Activated gamma-delta T cell treated with Interleukin-2 at 50 U/mL for 16 hours (primary cell): ENCODE data around the gene GPC4.

ENCODE experiments used
- DNase-seq: peaks from one replicate; pipeline ENCODE4 v3.0.0-alpha.2; 2020

Gene GPC4

GRCh38 chrX:133415276-133416105 lies at the start of gene GPC4:
Gene GPC4, minus strand, starts transcription at chrX:133415489. Its CDS starts 524 bp downstream, at chrX:133414965.
- DNase-seq: no peak

DNA sequence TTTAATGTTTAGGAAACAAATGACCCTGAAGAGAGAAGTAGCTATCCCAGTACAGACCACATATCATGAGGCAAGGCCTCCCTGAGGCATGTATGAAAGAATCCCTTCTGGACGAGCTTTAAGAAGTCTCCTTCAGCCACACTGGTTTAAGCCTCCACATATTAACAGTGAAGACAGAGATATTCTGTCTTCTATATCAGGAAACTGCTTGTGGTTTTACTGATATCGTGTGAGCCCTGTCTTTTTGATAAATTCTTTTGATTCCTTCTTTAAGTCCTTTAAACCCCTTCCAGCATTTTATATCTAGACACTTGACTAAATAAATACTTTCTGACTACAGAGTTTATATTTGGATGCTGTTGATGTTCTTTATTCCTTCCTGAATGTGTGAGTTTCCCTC lies 45.9 kb upstream of the GPC4 start:
- DNase-seq: no peak

DNA sequence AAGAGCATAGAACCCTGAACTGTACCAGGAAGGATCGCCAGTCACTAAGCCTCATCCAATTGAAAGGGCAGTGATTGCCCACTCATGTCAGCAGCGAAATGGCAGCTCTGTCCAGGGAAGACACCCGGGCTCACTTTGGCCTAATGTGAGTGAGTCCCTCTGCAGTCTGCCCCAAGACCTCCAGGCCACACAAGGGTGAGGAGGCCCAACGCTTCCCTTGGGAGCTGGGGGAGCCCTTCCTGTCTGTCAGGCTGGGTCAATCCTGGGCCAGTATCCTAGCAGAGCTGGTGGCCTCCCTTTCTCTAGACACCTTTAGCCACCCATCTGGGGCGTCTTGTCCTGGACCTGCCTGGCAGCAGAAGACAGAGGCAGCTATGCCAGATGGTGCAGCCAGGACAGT lies 39.6 kb upstream of the GPC4 start:
- DNase-seq: no peak

- no peak for DNase-seq
Observed at GRCh38 chrX:133454491-133454914, 39.2 kb upstream of the GPC4 start.

DNA sequence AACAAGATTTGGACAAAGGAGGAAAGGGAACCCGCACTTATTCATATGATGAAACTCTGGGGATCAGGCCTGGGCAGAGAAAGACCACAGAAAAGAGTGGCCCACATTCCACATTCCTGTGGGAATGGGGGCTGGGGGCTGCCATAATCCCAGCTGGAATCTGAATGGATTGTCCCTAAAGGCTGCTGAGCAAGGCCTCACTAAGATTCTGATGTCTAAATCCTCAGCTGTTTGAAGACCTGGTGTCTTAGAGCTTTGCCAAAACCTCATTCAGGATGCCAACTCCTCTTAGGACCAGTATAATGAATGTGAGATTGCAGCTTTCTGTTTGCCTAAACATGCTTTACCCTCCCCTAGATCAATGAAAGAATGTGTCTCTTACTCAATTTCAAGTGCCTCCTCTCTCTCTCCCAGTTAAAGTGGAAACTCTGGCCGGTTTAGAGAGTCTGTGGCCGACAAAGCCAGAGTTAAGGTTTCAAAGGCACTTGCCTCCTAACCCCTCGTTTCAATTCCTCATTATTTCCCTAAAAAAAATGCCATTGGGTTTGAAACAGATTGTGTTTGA lies 33.3 kb upstream of the GPC4 start:
- DNase-seq: no peak

DNA sequence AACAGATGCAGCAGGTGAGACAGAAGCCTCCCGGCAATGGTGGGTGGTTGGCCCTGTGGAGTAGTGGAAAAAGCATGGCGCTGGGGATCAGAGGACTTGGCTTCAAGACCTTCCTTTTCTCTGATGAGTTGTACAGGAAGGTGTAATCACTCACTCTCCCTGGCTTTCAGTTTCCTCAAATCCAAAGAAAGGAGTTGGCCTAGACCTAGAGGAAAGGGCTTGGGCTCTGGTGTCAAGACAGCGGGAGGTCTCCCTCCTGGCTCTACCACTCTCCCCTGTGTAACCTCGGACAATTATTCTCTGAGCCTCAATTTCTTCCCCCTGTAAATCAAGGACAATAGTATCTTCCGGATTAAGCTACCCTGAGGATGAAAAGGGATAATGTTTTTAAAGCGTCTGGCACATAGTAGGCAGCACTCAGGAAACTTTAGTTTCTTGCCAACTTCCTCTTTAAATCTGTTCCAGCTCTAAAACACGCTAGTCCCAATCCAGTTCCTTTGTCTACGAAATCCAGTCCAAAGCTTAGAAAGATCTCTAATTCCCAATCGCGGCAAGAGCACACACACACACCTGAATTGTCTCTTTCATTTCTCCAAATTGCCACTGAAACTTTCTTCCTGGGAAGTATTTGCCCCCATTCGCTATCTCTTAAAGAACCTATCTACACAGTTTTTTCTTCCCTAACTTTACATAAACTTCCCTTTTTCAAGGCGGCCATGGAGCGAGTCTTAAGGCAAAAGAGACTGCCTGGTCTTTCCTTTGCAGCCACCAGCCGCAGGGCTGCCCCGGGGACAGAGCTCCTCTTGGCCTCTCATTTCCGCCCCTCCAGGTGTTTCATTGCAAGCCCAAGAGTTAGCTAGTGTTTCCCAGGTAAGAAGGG lies 29.9 kb upstream of the GPC4 start:
- no peak for DNase-seq

- no peak for DNase-seq
Observed at GRCh38 chrX:133444196-133444595, 28.9 kb upstream of the GPC4 start.

DNA sequence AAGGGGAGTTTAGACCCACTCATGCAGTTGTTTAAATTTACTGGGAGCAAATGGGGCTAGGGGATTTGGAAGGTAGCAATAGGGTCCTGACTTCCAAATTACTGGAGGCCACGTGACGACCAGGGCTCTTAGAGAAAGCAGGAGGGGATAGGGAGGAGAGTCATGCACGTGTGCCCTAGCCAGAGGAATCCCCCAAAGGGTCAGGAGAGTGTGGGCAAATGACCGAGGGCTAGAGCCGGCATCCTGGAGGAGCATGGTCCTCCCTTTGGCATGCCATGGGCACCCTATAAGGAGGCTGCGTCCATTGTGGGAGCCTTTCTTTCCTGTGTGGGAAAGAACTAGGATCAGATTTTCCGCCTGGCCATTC lies 25.5 kb upstream of the GPC4 start:
- DNase-seq: no peak

GRCh38 chrX:133440081-133440796 lies 24.9 kb upstream of the GPC4 start:
- DNase-seq: no peak

DNA sequence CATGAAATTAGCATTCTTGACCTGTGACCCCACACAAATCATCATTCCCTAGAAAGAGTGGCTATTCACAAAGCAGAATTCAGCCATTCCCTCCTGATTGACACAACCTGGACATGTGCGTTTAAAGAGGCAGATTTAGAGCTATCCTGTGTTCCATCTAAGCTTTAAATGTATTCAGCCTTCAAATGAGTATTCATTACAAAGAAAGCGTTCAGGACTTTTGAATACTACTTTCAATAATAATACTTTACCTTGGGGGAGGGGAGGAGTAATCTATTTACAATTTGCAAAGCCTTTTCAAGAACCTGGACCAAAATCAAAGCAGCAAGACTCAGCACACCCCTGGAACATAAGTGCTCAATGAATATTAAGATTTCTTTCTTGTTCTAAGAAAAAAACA lies 22.5 kb upstream of the GPC4 start:
- no peak for DNase-seq

DNA sequence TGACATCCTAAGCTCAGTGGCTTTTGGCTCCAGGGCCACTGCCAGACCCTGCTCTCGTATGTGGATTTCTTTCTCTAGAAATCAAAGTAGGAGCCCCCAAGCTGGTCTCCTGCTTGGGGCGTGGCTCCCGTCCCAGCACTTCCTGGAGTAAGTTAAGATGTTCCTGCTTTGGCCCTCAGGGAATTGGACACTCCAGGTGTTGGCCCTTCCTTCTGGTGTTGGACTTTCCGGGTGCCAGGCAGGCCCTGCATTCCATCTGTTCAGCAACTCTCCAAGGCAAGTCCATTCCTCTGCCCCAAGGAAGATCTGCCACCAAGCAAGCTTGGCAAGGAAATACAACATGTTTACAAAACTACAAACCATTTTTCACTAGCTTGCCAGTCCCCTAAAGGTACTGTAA lies 22.1 kb upstream of the GPC4 start:
- no peak for DNase-seq

GRCh38 chrX:133435544-133436124 lies 20.3 kb upstream of the GPC4 start:
- DNase-seq: no peak

- no peak for DNase-seq
Observed at GRCh38 chrX:133434197-133434820, 19.0 kb upstream of the GPC4 start.

GRCh38 chrX:133419911-133420310 lies 4.6 kb upstream of the GPC4 start:
- DNase-seq: no peak

- no peak for DNase-seq
Observed at GRCh38 chrX:133418588-133418987, 3.3 kb upstream of the GPC4 start.

DNA sequence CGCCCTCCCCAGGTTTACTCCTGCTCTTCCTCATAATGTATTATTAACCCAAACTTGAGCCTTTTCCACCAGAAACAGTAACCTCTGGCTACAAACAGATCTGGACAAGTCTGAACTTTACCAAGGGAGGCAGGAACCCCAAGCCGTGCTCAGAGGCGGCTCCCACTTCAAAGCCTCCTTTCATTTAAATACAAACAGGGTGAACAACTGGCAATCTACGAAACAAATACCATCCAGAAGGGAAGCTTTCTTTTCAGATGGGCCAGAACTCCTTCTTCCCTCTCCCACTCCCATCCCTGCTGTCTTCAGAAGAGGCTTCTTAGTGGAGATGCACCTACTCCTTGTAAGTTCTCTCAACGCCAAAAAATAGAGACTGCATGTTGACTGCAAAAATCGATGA lies 2.1 kb upstream of the GPC4 start:
- DNase-seq: no peak

- DNase-seq: no peak
Observed at GRCh38 chrX:133414406-133415275, 648 bp downstream of the GPC4 start.

GRCh38 chrX:133413218-133413925 lies 1.9 kb downstream of the GPC4 start:
- no peak for DNase-seq

DNA sequence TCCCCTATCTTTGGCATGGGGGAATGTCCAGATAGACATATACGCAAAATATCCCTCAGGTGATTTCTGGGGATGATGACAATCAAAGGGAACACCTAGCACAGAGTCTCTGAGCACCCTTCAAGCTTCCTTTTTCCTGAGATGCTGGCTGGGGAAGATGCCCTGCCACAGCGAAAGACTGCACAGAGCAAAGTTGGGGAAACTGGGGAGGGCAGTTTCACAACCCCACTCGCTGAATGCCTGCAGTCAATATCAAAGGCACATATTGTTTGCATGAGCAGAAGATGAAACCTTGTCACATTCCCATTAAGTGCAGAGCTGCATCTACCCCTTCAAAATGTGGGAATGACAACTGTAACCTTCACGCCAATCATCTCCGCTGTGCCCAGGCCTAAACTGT lies 2.6 kb downstream of the GPC4 start:
- no peak for DNase-seq

DNA sequence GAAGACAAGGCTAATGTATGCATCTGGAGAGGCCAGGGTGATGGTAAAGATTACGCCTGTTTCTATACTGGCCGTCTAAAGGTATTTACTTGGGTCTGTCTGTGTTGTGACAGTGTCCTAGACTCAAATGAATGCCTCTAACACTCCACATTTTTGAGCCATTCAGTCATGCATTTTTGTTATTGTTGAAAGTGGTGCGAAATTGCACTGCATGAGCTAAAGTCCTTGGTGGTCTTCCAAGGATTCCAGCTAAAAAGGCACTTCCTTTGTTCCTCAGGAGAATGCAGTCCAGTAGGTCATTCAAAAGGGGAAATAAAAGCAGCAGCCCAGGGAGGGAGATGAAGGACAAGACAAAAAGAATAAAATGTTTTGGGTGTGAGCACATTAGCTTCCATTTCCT lies 3.0 kb downstream of the GPC4 start:
- no peak for DNase-seq

- no peak for DNase-seq
Observed at GRCh38 chrX:133410550-133410949, 4.7 kb downstream of the GPC4 start.
